Ascending aorta (tissue), 2 donors: ENCODE measurements around the gene ZNF490. TPM values are rescaled to one million over a fixed set of nuclear protein-coding genes. Genes with fewer than 3 reads are reported as not detected.

Experiments
- DNase-seq, 2 donors: peaks; one replicate each; pipeline ENCODE4 v3.0.0-alpha.2; 2019; ENCODE audit warnings: low spot score in 2 of 2
- H3K27ac ChIP-seq, 2 donors: fragments of 200-600 bp; sonication (generic); one replicate each; pipeline ENCODE4 v1.5.1; 2016 to 2017; ENCODE audit warnings: mild to moderate bottlenecking in 1 of 2
- H3K27me3 ChIP-seq: fragments of 200-600 bp; sonication (generic); one replicate; pipeline ENCODE4 v1.5.1; 2017
- H3K36me3 ChIP-seq, 2 donors: fragments of 200-600 bp; sonication (generic); one replicate each; pipeline ENCODE4 v1.5.1; 2016
- H3K4me1 ChIP-seq, 2 donors: fragments of 200-600 bp; sonication (generic); one replicate each; pipeline ENCODE4 v1.5.1; 2016 to 2017; ENCODE audit warnings: mild to moderate bottlenecking in 1 of 2
- H3K4me3 ChIP-seq, 2 donors: fragments of 200-600 bp; sonication (generic); one replicate each; pipeline ENCODE4 v1.5.1; 2016 to 2017; ENCODE audit warnings: mild to moderate bottlenecking in 1 of 2
- H3K9me3 ChIP-seq, 2 donors: fragments of 200-600 bp; sonication (generic); one replicate each; pipeline ENCODE4 v1.5.1; 2016
- CTCF ChIP-seq, 3 experiments: fragments of 200-600 bp in 2 of 3; fragments of 450-650 bp in 1 of 3; sonication (generic) in 2 of 3; IDR thresholded peaks; one replicate each; pipeline ENCODE4 v1.5.1; 2016 to 2019; ENCODE audit warnings: antibody characterized with exemption in 3 of 3, mild to moderate bottlenecking in 1 of 3, moderate library complexity in 1 of 3
- intact Hi-C: fragments of 100-400 bp; cut with DNase I; formaldehyde crosslinking; loops from one replicate; pipeline ENCODE4 v1.15.1; 2023
- total RNA-seq: library from RNA; depleted of rRNA; stranded (reverse); fragments of >200 nt; gene quantifications from one replicate; pipeline ENCODE4 v1.1.0, GENCODE V29; 2016

Gene ZNF490
- total RNA-seq, 1 donor from 2014 or later: 27.8 TPM

DNA sequence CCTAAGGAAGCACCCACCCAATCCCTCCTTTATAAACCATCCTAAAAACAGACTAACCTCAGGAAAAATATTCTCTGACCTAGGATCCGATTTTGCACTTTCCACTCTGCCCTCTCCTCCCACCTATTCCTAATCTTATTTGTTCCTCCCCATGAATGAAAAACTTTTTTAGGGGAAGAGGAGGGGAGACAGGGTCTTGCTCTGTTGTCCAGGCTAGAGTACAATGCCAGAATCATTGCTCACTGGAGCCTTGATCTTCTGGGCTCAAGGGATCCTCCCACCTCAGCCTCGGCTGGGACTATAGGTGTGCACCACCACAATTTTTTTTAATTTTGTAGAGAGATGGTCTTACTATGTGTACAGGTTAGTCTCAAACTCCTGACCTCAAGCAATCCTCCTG is 63.7 kb downstream of the ZNF490 start:
- peaks cover 0 to 21% of the 10 kb centered on the region in 2 donors for H3K9me3 ChIP-seq
- intact Hi-C loops: no loop called here
- no peak for DNase-seq
- peaks cover 0 to 13% of the 10 kb centered on the region in 2 donors for H3K4me1 ChIP-seq
- peaks cover 0 to 37% of the 10 kb centered on the region in 2 donors for H3K36me3 ChIP-seq
- no peak for TF ChIP-seq CTCF (IDR thresholded peaks at IDR 0.05)
- H3K27ac ChIP-seq: no peak overlapping the region
- no peak overlapping the region for H3K4me3 ChIP-seq
- H3K27me3 ChIP-seq: no peaks in the 10 kb centered on the region

- H3K9me3 ChIP-seq: peaks cover 0 to 24% of the 10 kb centered on the region in 2 donors
- no peak for DNase-seq
- no peak overlapping the region for H3K27ac ChIP-seq
- intact Hi-C loops: no loop called here
- H3K36me3 ChIP-seq: peaks cover 4 to 44% of the 10 kb centered on the region in 2 donors
- peaks cover 0 to 13% of the 10 kb centered on the region in 2 donors for H3K4me1 ChIP-seq
- no peak for TF ChIP-seq CTCF (IDR thresholded peaks at IDR 0.05)
- H3K27me3 ChIP-seq: no peaks in the 10 kb centered on the region
- no peak overlapping the region for H3K4me3 ChIP-seq
Measured at GRCh38 chr19:12546068-12546467, 64.5 kb downstream of the ZNF490 start.

- H3K27ac ChIP-seq: no peak overlapping the region
- DNase-seq: no peak
- peaks cover 11 to 52% of the 10 kb centered on the region in 2 donors for H3K36me3 ChIP-seq
- no peak for TF ChIP-seq CTCF (IDR thresholded peaks at IDR 0.05)
- peaks cover 0 to 12% of the 10 kb centered on the region in 2 donors for H3K4me1 ChIP-seq
- intact Hi-C loops: no loop called here
- peaks cover 0 to 32% of the 10 kb centered on the region in 2 donors for H3K9me3 ChIP-seq
- H3K27me3 ChIP-seq: no peaks in the 10 kb centered on the region
- H3K4me3 ChIP-seq: no peak overlapping the region
Measured at GRCh38 chr19:12545267-12545666, 65.3 kb downstream of the ZNF490 start.

GRCh38 chr19:12544401-12544876 is 66.2 kb downstream of the ZNF490 start:
- intact Hi-C loops: no loop called here
- Histone ChIP-seq H3K27ac (no peak overlapping the region), H3K9me3 (peaks cover 0 to 37% of the 10 kb centered on the region in 2 donors), H3K27me3 (no peaks in the 10 kb centered on the region), H3K4me1 (peaks cover 0 to 4% of the 10 kb centered on the region in 2 donors), H3K4me3 (no peak overlapping the region), H3K36me3 (peaks cover 13 to 59% of the 10 kb centered on the region in 2 donors)
- no peak for TF ChIP-seq CTCF (IDR thresholded peaks at IDR 0.05)
- DNase-seq: no peak

- no peaks in the 10 kb centered on the region for H3K4me1 ChIP-seq
- intact Hi-C loops: no loop called here
- DNase-seq: no peak
- no peaks in the 10 kb centered on the region for H3K27me3 ChIP-seq
- peaks cover 17 to 65% of the 10 kb centered on the region in 2 donors for H3K36me3 ChIP-seq
- no peak overlapping the region for H3K4me3 ChIP-seq
- H3K27ac ChIP-seq: no peak overlapping the region
- no peak for TF ChIP-seq CTCF (IDR thresholded peaks at IDR 0.05)
- peaks cover 0 to 42% of the 10 kb centered on the region in 2 donors for H3K9me3 ChIP-seq
Measured at GRCh38 chr19:12543855-12544254, 66.8 kb downstream of the ZNF490 start.

Other genes starting within 250 kb of the ZNF490 start
- 0.21 TPM for gene ZNF442, start 245.1 kb downstream of the ZNF490 start, total RNA-seq
- gene ZNF799, start 209.5 kb downstream of the ZNF490 start, total RNA-seq: 3.1 TPM
- 4.0 TPM for gene ZNF443, start 169.8 kb downstream of the ZNF490 start, total RNA-seq
- 3.4 TPM for gene ZNF709, start 126.0 kb downstream of the ZNF490 start, total RNA-seq
- 2.6 TPM for gene ZNF564, start 59.3 kb downstream of the ZNF490 start, total RNA-seq
- gene ZNF791, start 107 bp upstream of the ZNF490 start, total RNA-seq: 6.9 TPM
- gene MAN2B1, start 55.9 kb upstream of the ZNF490 start, total RNA-seq: 36.3 TPM
- gene WDR83, start 56.0 kb upstream of the ZNF490 start, total RNA-seq: 12.0 TPM
- gene DHPS, start 71.1 kb upstream of the ZNF490 start, total RNA-seq: 160 TPM
- not detected for gene GNG14, start 77.2 kb upstream of the ZNF490 start, total RNA-seq
- gene FBXW9, start 85.8 kb upstream of the ZNF490 start, total RNA-seq: 7.6 TPM
- 82.6 TPM for gene TNPO2, start 113.1 kb upstream of the ZNF490 start, total RNA-seq
- 338 TPM for gene TRIR, start 123.9 kb upstream of the ZNF490 start, total RNA-seq
- 43.6 TPM for gene GET3, start 126.7 kb upstream of the ZNF490 start, total RNA-seq
- not detected for gene BEST2, start 141.0 kb upstream of the ZNF490 start, total RNA-seq
- gene HOOK2, start 164.7 kb upstream of the ZNF490 start, total RNA-seq: 58.5 TPM
- gene JUNB, start 180.7 kb upstream of the ZNF490 start, total RNA-seq: 3,581 TPM
- 259 TPM for gene PRDX2, start 191.0 kb upstream of the ZNF490 start, total RNA-seq
- gene THSD8, start 191.3 kb upstream of the ZNF490 start, total RNA-seq: not detected
- 3.4 TPM for gene RNASEH2A, start 195.8 kb upstream of the ZNF490 start, total RNA-seq
- not detected for gene RTBDN, start 223.8 kb upstream of the ZNF490 start, total RNA-seq
- gene MAST1, start 227.7 kb upstream of the ZNF490 start, total RNA-seq: 2.0 TPM